SKM-1 (cell line): Measurements from ENCODE around the gene MICAL3.

Experiments
- DNase-seq: peaks from one replicate; lab custom pipeline; 2025; ENCODE audit not compliant: unreplicated experiment; lab: John Stamatoyannopoulos, UW

The MICAL3 gene

GRCh38 chr22:17917490-17917983 is 106.8 kb downstream of the MICAL3 start:
- DNase-seq = no peak

GRCh38 chr22:17916226-17916889 is 108.0 kb downstream of the MICAL3 start:
- no peak for DNase-seq

- DNase-seq = no peak
These were observed 108.7 kb downstream of the MICAL3 start for GRCh38 chr22:17915676-17916075.

GRCh38 chr22:17915188-17915587 is 109.2 kb downstream of the MICAL3 start:
- DNase-seq = no peak

GRCh38 chr22:17914474-17914873 is 109.9 kb downstream of the MICAL3 start:
- no peak for DNase-seq

GRCh38 chr22:17913801-17914347 is 110.5 kb downstream of the MICAL3 start:
- DNase-seq = no peak

GRCh38 chr22:17912945-17913721 is 111.2 kb downstream of the MICAL3 start:
- DNase-seq = no peak

GRCh38 chr22:17911887-17912286 is 112.5 kb downstream of the MICAL3 start:
- DNase-seq = no peak

GRCh38 chr22:17911312-17911705 is 113.1 kb downstream of the MICAL3 start:
- DNase-seq = no peak

- DNase-seq = no peak
These were observed 113.6 kb downstream of the MICAL3 start for GRCh38 chr22:17910561-17911311.

- DNase-seq = no peak
These were observed 116.7 kb downstream of the MICAL3 start for GRCh38 chr22:17907748-17908051.

- no peak for DNase-seq
These were observed 117.2 kb downstream of the MICAL3 start for GRCh38 chr22:17906978-17907747.

- no peak for DNase-seq
These were observed 118.9 kb downstream of the MICAL3 start for GRCh38 chr22:17905445-17905844.

- DNase-seq = no peak
These were observed 120.6 kb downstream of the MICAL3 start for GRCh38 chr22:17903564-17904295.

GRCh38 chr22:17902960-17903359 is 121.4 kb downstream of the MICAL3 start:
- DNase-seq = no peak

- no peak for DNase-seq
These were observed 126.0 kb downstream of the MICAL3 start for GRCh38 chr22:17898375-17898774.

- no peak for DNase-seq
These were observed 126.5 kb downstream of the MICAL3 start for GRCh38 chr22:17897858-17898257.

GRCh38 chr22:17897426-17897825 is 126.9 kb downstream of the MICAL3 start:
- no peak for DNase-seq

GRCh38 chr22:17896586-17896985 is 127.8 kb downstream of the MICAL3 start:
- DNase-seq = no peak

GRCh38 chr22:17893900-17894535 is 130.3 kb downstream of the MICAL3 start:
- DNase-seq = no peak
